ENCODE results near the gene SPECC1. TPM values are rescaled to one million over a fixed set of nuclear protein-coding genes. Genes with fewer than 3 reads are reported as not detected.

Gene SPECC1
- polyA plus RNA-seq, 3 donors, result 36.0 to 58.4 (median 50.5) TPM

GRCh38 chr17:20114466-20114865 is 105.3 kb downstream of the SPECC1 start:
- no peaks in the 10 kb centered on the region for H3K27me3 ChIP-seq (ENCODE audit: control insufficient read depth in 2 of 2, insufficient read depth in 2 of 2, low read length in 2 of 2)
- peak overlapping the region in 1 of 7 donors; percentile 37 for H3K27ac Mint-ChIP-seq
- WGBS (ENCODE audit: insufficient coverage), result no CpG with 5 or more reads among the region's 2 CpGs
- H3K4me3 ChIP-seq (replicated peaks in 1 of 3; ENCODE audit: low read depth in 2 of 3, low read length in 3 of 3), result no peak overlapping the region
- H3K4me3 Mint-ChIP-seq, result no peak overlapping the region
- peaks cover 2% of the 10 kb centered on the region for H3K4me1 Mint-ChIP-seq
- DNase-seq, result no peak
- H4K20me1 ChIP-seq (ENCODE audit: insufficient read depth, low read length), result peaks cover 61% of the 10 kb centered on the region
- intact Hi-C loops (cut with micrococcal nuclease), result no loop called here
- H3K79me2 ChIP-seq (ENCODE audit: insufficient read depth, low read length), result peaks cover 47% of the 10 kb centered on the region
- H3K36me3 Mint-ChIP-seq, result peaks cover 44 to 62% of the 10 kb centered on the region in 2 donors
- H3K27ac ChIP-seq (ENCODE audit: low read depth in 1 of 2, low read length in 2 of 2), result no peak overlapping the region
- TF ChIP-seq CTCF (IDR thresholded peaks at IDR 0.05), result no peak
- H3K4me1 ChIP-seq (ENCODE audit: control insufficient read depth in 1 of 2, insufficient read depth in 2 of 2, low read length in 2 of 2), result no peaks in the 10 kb centered on the region
- no peak overlapping the region for H3K4me2 ChIP-seq (replicated peaks; ENCODE audit: extremely low read depth, low read length, poor library complexity, severe bottlenecking)
- no peak overlapping the region for H2AFZ ChIP-seq (ENCODE audit: insufficient read depth, low read depth, low read length, poor library complexity, severe bottlenecking)
- H3K9me3 Mint-ChIP-seq, result no peaks in the 10 kb centered on the region
- peaks cover 35 to 61% of the 10 kb centered on the region in 2 donors for H3K36me3 ChIP-seq (replicated peaks in 1 of 2; ENCODE audit: control insufficient read depth in 1 of 2, insufficient read depth in 2 of 2, low read length in 2 of 2)
- no peak overlapping the region for H3K9ac ChIP-seq (ENCODE audit: insufficient read depth, low read length, poor library complexity, severe bottlenecking)
- no peaks in the 10 kb centered on the region for H3K27me3 Mint-ChIP-seq (ENCODE audit: low read depth in 3 of 3)
- no peaks in the 10 kb centered on the region for H3K9me3 ChIP-seq (replicated peaks in 1 of 2; ENCODE audit: control insufficient read depth in 1 of 2, insufficient read depth in 1 of 2, low read length in 2 of 2)

GRCh38 chr17:20116683-20117309 is 107.6 kb downstream of the SPECC1 start:
- peak overlapping the region in 1 of 7 donors; percentile 18 for H3K27ac Mint-ChIP-seq
- WGBS (ENCODE audit: insufficient coverage), result 22% methylated on average over 3 of the region's 8 CpGs

More at GRCh38 chr17:20116683-20117309, 107.6 kb downstream of the SPECC1 start:
- Histone ChIP-seq H4K20me1 (ENCODE audit: insufficient read depth, low read length) (peaks cover 61% of the 10 kb centered on the region), H3K9ac (ENCODE audit: insufficient read depth, low read length, poor library complexity, severe bottlenecking) (no peak overlapping the region), H3K9me3 (replicated peaks in 1 of 2; ENCODE audit: control insufficient read depth in 1 of 2, insufficient read depth in 1 of 2, low read length in 2 of 2) (no peaks in the 10 kb centered on the region), H2AFZ (ENCODE audit: insufficient read depth, low read depth, low read length, poor library complexity, severe bottlenecking) (no peak overlapping the region), H3K27ac (ENCODE audit: low read depth in 1 of 2, low read length in 2 of 2) (no peak overlapping the region), H3K4me1 (ENCODE audit: control insufficient read depth in 1 of 2, insufficient read depth in 2 of 2, low read length in 2 of 2) (peaks cover 2 to 4% of the 10 kb centered on the region in 2 donors), H3K36me3 (replicated peaks in 1 of 2; ENCODE audit: control insufficient read depth in 1 of 2, insufficient read depth in 2 of 2, low read length in 2 of 2) (peaks cover 21 to 42% of the 10 kb centered on the region in 2 donors), H3K4me3 (replicated peaks in 1 of 3; ENCODE audit: low read depth in 2 of 3, low read length in 3 of 3) (no peak overlapping the region), H3K27me3 (ENCODE audit: control insufficient read depth in 2 of 2, insufficient read depth in 2 of 2, low read length in 2 of 2) (no peaks in the 10 kb centered on the region), H3K4me2 (replicated peaks; ENCODE audit: extremely low read depth, low read length, poor library complexity, severe bottlenecking) (no peak overlapping the region), H3K79me2 (ENCODE audit: insufficient read depth, low read length) (peaks cover 54% of the 10 kb centered on the region)
- Mint-ChIP-seq H3K9me3 (no peaks in the 10 kb centered on the region), H3K4me1 (peaks cover 6% of the 10 kb centered on the region), H3K4me3 (no peak overlapping the region), H3K36me3 (peaks cover 26 to 44% of the 10 kb centered on the region in 2 donors), H3K27me3 (ENCODE audit: low read depth in 3 of 3) (no peaks in the 10 kb centered on the region)
- intact Hi-C loops (cut with micrococcal nuclease), result loop anchor here (2.0 kb wide), 1 partner anchor 124 kb away; no protein-coding TSS in a partner anchor
- TF ChIP-seq CTCF (IDR thresholded peaks at IDR 0.05), result peak; percentile 82
- peak; percentile 36 to 58 (median 58) for DNase-seq
